HG03575 (cell line): ENCODE results near the gene PLGRKT.
"Not testable (repeated sequence)": the region's sequence is repeated elsewhere in the genome, so short reads cannot be mapped to it uniquely, and the experiment has no call there.

Experiments used
- ATAC-seq: cut with Tn5 transposase; IDR thresholded peaks from one replicate; pipeline ENCODE4 v1.9.1; 2021; ENCODE audit not compliant: unreplicated experiment, insufficient number of reproducible peaks, low FRiP score; ENCODE audit errors: extremely low read depth

Gene PLGRKT

GRCh38 chr9:5436441-5436840, 1.3 kb downstream of the PLGRKT start:
- ATAC-seq, result no peak

- no peak for ATAC-seq
Observed at GRCh38 chr9:5435912-5436311, 1.8 kb downstream of the PLGRKT start.

- ATAC-seq, result not testable (repeated sequence)
Observed at GRCh38 chr9:5433841-5434810, 3.6 kb downstream of the PLGRKT start.

- ATAC-seq, result not testable (repeated sequence)
Observed at GRCh38 chr9:5433328-5433727, 4.4 kb downstream of the PLGRKT start.

GRCh38 chr9:5432890-5433289, 4.8 kb downstream of the PLGRKT start:
- ATAC-seq, result not testable (repeated sequence)

- ATAC-seq, result no peak
Observed at GRCh38 chr9:5430912-5431311, 6.8 kb downstream of the PLGRKT start.

GRCh38 chr9:5429873-5430564, 7.7 kb downstream of the PLGRKT start:
- no peak for ATAC-seq

GRCh38 chr9:5428794-5429528, 8.8 kb downstream of the PLGRKT start:
- ATAC-seq, result no peak

GRCh38 chr9:5428172-5428571, 9.6 kb downstream of the PLGRKT start:
- no peak for ATAC-seq

GRCh38 chr9:5427005-5427404, 10.7 kb downstream of the PLGRKT start:
- no peak for ATAC-seq

- ATAC-seq, result no peak
Observed at GRCh38 chr9:5425006-5425628, 12.6 kb downstream of the PLGRKT start.

- ATAC-seq, result no peak
Observed at GRCh38 chr9:5422276-5422675, 15.4 kb downstream of the PLGRKT start.

GRCh38 chr9:5421163-5421562, 16.6 kb downstream of the PLGRKT start:
- ATAC-seq, result no peak

- no peak for ATAC-seq
Observed at GRCh38 chr9:5419987-5420386, 17.7 kb downstream of the PLGRKT start.

- no peak for ATAC-seq
Observed at GRCh38 chr9:5418481-5418880, 19.2 kb downstream of the PLGRKT start.

- ATAC-seq, result no peak
Observed at GRCh38 chr9:5416953-5417352, 20.8 kb downstream of the PLGRKT start.

GRCh38 chr9:5408596-5408995, 29.1 kb downstream of the PLGRKT start:
- ATAC-seq, result no peak

- ATAC-seq, result no peak
Observed at GRCh38 chr9:5402217-5402616, 35.5 kb downstream of the PLGRKT start.

GRCh38 chr9:5397547-5397946, 40.2 kb downstream of the PLGRKT start:
- ATAC-seq, result not testable (repeated sequence)
